PC-9 (cell line): Measurements from ENCODE around the gene PTPRA. TPM values are rescaled to one million over a fixed set of nuclear protein-coding genes. Genes with fewer than 3 reads are reported as not detected.

Experiments used
- BruUV-seq: library from RNA; stranded (reverse); fragments of 400-500 nt; replicated peaks from 2 replicates; lab custom pipeline; 2021; lab: Mats Ljungman, UMichigan
- CTCF ChIA-PET: fragments of 300-600 bp; sonication (Branson Sonifier 250); formaldehyde crosslinking; loops from one replicate; lab custom pipeline; 2022; ENCODE audit warnings: antibody characterized with exemption; lab: Charles Lee
- POLR2A ChIA-PET: fragments of 300-600 bp; sonication (Branson Sonifier 250); formaldehyde crosslinking; loops from one replicate; lab custom pipeline; 2022; ENCODE audit warnings: antibody characterized with exemption; ENCODE audit not compliant: unreplicated experiment; lab: Charles Lee
- DNase-seq, 2 experiments: peaks; one replicate each; pipeline versions ENCODE4 v3.0.0 to v3.0.0-alpha.2; 2015 to 2022; ENCODE audit warnings: mixed read lengths in 1 of 2
- H2AFZ ChIP-seq: fragments of 200-600 bp; sonication (generic); 2 replicates; pipeline ENCODE4 v1.8.1; 2017; ENCODE audit warnings: antibody characterized with exemption
- H3F3A ChIP-seq: fragments of 200-600 bp; sonication (generic); 2 replicates; pipeline ENCODE4 v1.8.1; 2017; ENCODE audit warnings: antibody characterized with exemption, mild to moderate bottlenecking, low read depth; ENCODE audit not compliant: insufficient read depth
- H3K27ac ChIP-seq: fragments of 200-600 bp; sonication (generic); 2 replicates; pipeline ENCODE4 v1.6.1; 2016; ENCODE audit warnings: mixed run types
- H3K27me3 ChIP-seq: fragments of 200-600 bp; sonication (generic); 2 replicates; pipeline ENCODE4 v1.6.1; 2016; ENCODE audit warnings: low read depth, mixed run types; ENCODE audit not compliant: insufficient read depth
- H3K36me3 ChIP-seq: fragments of 200-600 bp; sonication (generic); 2 replicates; pipeline ENCODE4 v1.6.1; 2016; ENCODE audit warnings: low read depth, mixed run types
- H3K4me1 ChIP-seq: fragments of 200-600 bp; sonication (generic); replicated peaks from 2 replicates; pipeline ENCODE4 v1.6.1; 2016; ENCODE audit warnings: mixed run types; ENCODE audit not compliant: insufficient read depth
- H3K4me2 ChIP-seq: fragments of 200-600 bp; sonication (generic); 2 replicates; pipeline ENCODE4 v1.6.1; 2017; ENCODE audit warnings: mixed run types
- H3K4me3 ChIP-seq: fragments of 200-600 bp; sonication (generic); 2 replicates; pipeline ENCODE4 v1.6.1; 2016; ENCODE audit warnings: mixed run types
- H3K79me2 ChIP-seq: fragments of 200-600 bp; sonication (generic); 2 replicates; pipeline ENCODE4 v1.6.1; 2017; ENCODE audit warnings: low read depth, mixed run types
- H3K9me2 ChIP-seq: fragments of 200-600 bp; sonication (generic); 2 replicates; pipeline ENCODE4 v1.8.1; 2017; ENCODE audit warnings: mild to moderate bottlenecking; ENCODE audit not compliant: insufficient read depth
- H3K9me3 ChIP-seq: fragments of 200-600 bp; sonication (generic); 2 replicates; pipeline ENCODE4 v1.8.1; 2016; ENCODE audit warnings: low read depth; ENCODE audit not compliant: insufficient read depth
- H4K20me1 ChIP-seq: fragments of 200-600 bp; sonication (generic); 2 replicates; pipeline ENCODE4 v1.8.1; 2017; ENCODE audit not compliant: insufficient read depth
- CTCF ChIP-seq: fragments of 200-600 bp; sonication (generic); conservative IDR thresholded peaks from 2 replicates; pipeline ENCODE4 v1.6.1; 2017; ENCODE audit warnings: mixed run types, antibody characterized with exemption, mild to moderate bottlenecking, moderate library complexity
- EZH2 ChIP-seq: fragments of 200-600 bp; sonication (generic); IDR thresholded peaks from 2 replicates; pipeline ENCODE4 v1.8.0; 2017; ENCODE audit warnings: antibody characterized with exemption, low read depth
- intact Hi-C: fragments of 100-400 bp; cut with micrococcal nuclease; formaldehyde crosslinking; loops from one replicate; pipeline ENCODE4 v1.10.0; 2022; ENCODE audit not compliant: unreplicated experiment
- total RNA-seq: library from RNA; stranded (reverse); gene quantifications from 2 replicates; pipeline ENCODE4 v1.2.3, GENCODE V29; 2021

Gene PTPRA
- total RNA-seq, 1 experiment from 2014 or later, result 48.8 TPM

- Histone ChIP-seq H3K79me2 (peaks cover 57% of the 10 kb centered on the region), H2AFZ (no peak overlapping the region), H3K27ac (no peak overlapping the region), H4K20me1 (peaks cover 10% of the 10 kb centered on the region), H3K4me1 (peaks cover 11% of the 10 kb centered on the region), H3K36me3 (no peaks in the 10 kb centered on the region), H3K4me2 (no peak overlapping the region), H3K9me2 (no peaks in the 10 kb centered on the region), H3K4me3 (no peak overlapping the region), H3K9me3 (no peaks in the 10 kb centered on the region), H3K27me3 (no peaks in the 10 kb centered on the region), H3F3A (no peaks in the 10 kb centered on the region)
- CTCF ChIA-PET, result interaction anchor here (0.5 kb wide), 1 partner anchor 1002 kb away, joined by 4 read pairs; no protein-coding TSS in a partner anchor
- TF ChIP-seq EZH2 (no peak), CTCF (no peak)
- intact Hi-C loops, result no loop called here
- DNase-seq, result no peak
- POLR2A ChIA-PET, result no interaction called here
- no TSS peak for BruUV-seq
Measured at GRCh38 chr20:2890742-2891141, 17.5 kb downstream of the PTPRA start.

GRCh38 chr20:2891343-2891742 is 18.1 kb downstream of the PTPRA start:
- Histone ChIP-seq H3K79me2 (peaks cover 60% of the 10 kb centered on the region), H3K9me2 (no peaks in the 10 kb centered on the region), H3K27me3 (no peaks in the 10 kb centered on the region), H3F3A (no peaks in the 10 kb centered on the region), H3K4me3 (no peak overlapping the region), H4K20me1 (peaks cover 10% of the 10 kb centered on the region), H3K4me2 (no peak overlapping the region), H3K4me1 (peaks cover 11% of the 10 kb centered on the region), H3K36me3 (no peaks in the 10 kb centered on the region), H3K9me3 (no peaks in the 10 kb centered on the region), H3K27ac (no peak overlapping the region), H2AFZ (no peak overlapping the region)
- intact Hi-C loops, result no loop called here
- no peak for DNase-seq
- CTCF ChIA-PET, result interaction anchor here (0.5 kb wide), 1 partner anchor 1001 kb away, joined by 4 read pairs; no protein-coding TSS in a partner anchor
- BruUV-seq, result no TSS peak
- no peak for TF ChIP-seq EZH2
- no peak for TF ChIP-seq CTCF
- POLR2A ChIA-PET, result no interaction called here

GRCh38 chr20:2892376-2892775 is 19.1 kb downstream of the PTPRA start:
- Histone ChIP-seq H3K79me2 (peaks cover 53% of the 10 kb centered on the region), H3K27ac (no peak overlapping the region)

More at GRCh38 chr20:2892376-2892775, 19.1 kb downstream of the PTPRA start:
- no peaks in the 10 kb centered on the region for H3K36me3 ChIP-seq
- POLR2A ChIA-PET, result no interaction called here
- intact Hi-C loops, result no loop called here
- CTCF ChIA-PET, result no interaction called here
- no peak overlapping the region for H3K4me3 ChIP-seq
- H3K9me2 ChIP-seq, result no peaks in the 10 kb centered on the region
- TF ChIP-seq EZH2, result no peak
- TF ChIP-seq CTCF, result no peak
- peaks cover 5% of the 10 kb centered on the region; the same call in 1 of the 2 replicates for H4K20me1 ChIP-seq
- DNase-seq, result no peak
- peaks cover 11% of the 10 kb centered on the region for H3K4me1 ChIP-seq
- BruUV-seq, result no TSS peak
- no peaks in the 10 kb centered on the region for H3K27me3 ChIP-seq
- H2AFZ ChIP-seq, result no peak overlapping the region
- H3F3A ChIP-seq, result no peaks in the 10 kb centered on the region
- H3K9me3 ChIP-seq, result no peaks in the 10 kb centered on the region
- no peak overlapping the region for H3K4me2 ChIP-seq
